Adrenal gland (tissue), 5 donors: ENCODE measurements around the gene CFAP97D1.

Source experiments
- CTCF ChIP-seq, 6 experiments: fragments of 450-650 bp in 4 of 6; fragments of 200-600 bp in 2 of 6; sonication (generic) in 1 of 6; IDR thresholded peaks; 1 replicate in 5 of 6; 2 replicates in 1 of 6; pipeline versions ENCODE4 v1.5.1 to v1.8.0; 2016 to 2021; ENCODE audit warnings: antibody characterized with exemption in 6 of 6, mild to moderate bottlenecking in 2 of 6, moderate library complexity in 1 of 6
- POLR2A ChIP-seq, 2 donors: fragments of 450-650 bp; IDR thresholded peaks; one replicate each; pipeline ENCODE4 v1.6.1; 2017; ENCODE audit warnings: antibody characterized with exemption in 2 of 2, mild to moderate bottlenecking in 2 of 2, moderate library complexity in 1 of 2
- donor health status: DM: no; HTN: no; CAD: no.

GRCh38 chr17:43810823-43811222 is 30.6 kb downstream of the CFAP97D1 start:
- TF ChIP-seq CTCF (IDR thresholded peaks at IDR 0.05) (no peak), POLR2A (IDR thresholded peaks at IDR 0.05) (no peak)
